CD14-positive monocyte (primary cell): Measurements from ENCODE around the gene TRIM15. TPM values are rescaled to one million over a fixed set of nuclear protein-coding genes. Genes with fewer than 3 reads are reported as not detected.

Source experiments
- DNase-seq, 3 donors: peaks; one replicate each; pipeline ENCODE4 v3.0.0-alpha.2; 2011 to 2022
- H2AFZ ChIP-seq: 2 replicates; pipeline ENCODE4 v1.6.0; 2012; ENCODE audit warnings: mild to moderate bottlenecking, low read depth, low read length, inconsistent platforms; ENCODE audit not compliant: insufficient read depth, poor library complexity, severe bottlenecking
- H3K27ac ChIP-seq, 2 donors: 1 replicate in 1 of 2; 2 replicates in 1 of 2; pipeline ENCODE4 v1.5.1; 2012 to 2013; ENCODE audit warnings: low read length in 2 of 2, control low read depth in 1 of 2, inconsistent platforms in 1 of 2, low read depth in 1 of 2, mild to moderate bottlenecking in 1 of 2
- H3K27me3 ChIP-seq, 2 donors: one replicate each; pipeline versions ENCODE4 v1.6.0 to v1.6.1; 2011 to 2013; ENCODE audit warnings: low read length in 2 of 2; ENCODE audit not compliant: control insufficient read depth in 2 of 2, insufficient read depth in 2 of 2
- H3K36me3 ChIP-seq, 2 donors: replicated peaks in 1 of 2; 1 replicate in 1 of 2; 2 replicates in 1 of 2; pipeline versions ENCODE4 v1.5.1 to v1.6.1; 2012 to 2013; ENCODE audit warnings: low read length in 2 of 2, control low read depth in 1 of 2, inconsistent platforms in 1 of 2, mild to moderate bottlenecking in 1 of 2; ENCODE audit not compliant: insufficient read depth in 2 of 2, control insufficient read depth in 1 of 2
- H3K4me1 ChIP-seq, 2 donors: 1 replicate in 1 of 2; 2 replicates in 1 of 2; pipeline versions ENCODE4 v1.5.1 to v1.6.1; 2012 to 2013; ENCODE audit warnings: low read length in 2 of 2, control low read depth in 1 of 2, inconsistent platforms in 1 of 2, mild to moderate bottlenecking in 1 of 2, moderate library complexity in 1 of 2; ENCODE audit not compliant: insufficient read depth in 2 of 2, control insufficient read depth in 1 of 2
- H3K4me2 ChIP-seq: replicated peaks from 2 replicates; pipeline ENCODE3; 2012; ENCODE audit warnings: low read length, moderate library complexity, mild to moderate bottlenecking; ENCODE audit not compliant: poor library complexity, severe bottlenecking; ENCODE audit errors: extremely low read depth
- H3K4me3 ChIP-seq, 3 experiments: fragments of 200-600 bp in 1 of 3; sonication (generic) in 1 of 3; replicated peaks in 1 of 3; 1 replicate in 2 of 3; 2 replicates in 1 of 3; pipeline ENCODE4 v1.5.1; 2011 to 2013; ENCODE audit warnings: low read length in 3 of 3, mild to moderate bottlenecking in 3 of 3, control low read depth in 2 of 3, low read depth in 2 of 3, inconsistent platforms in 1 of 3, moderate library complexity in 1 of 3
- H3K79me2 ChIP-seq: 2 replicates; pipeline ENCODE4 v1.6.0; 2012; ENCODE audit warnings: mild to moderate bottlenecking, control low read depth, inconsistent platforms, low read length, moderate library complexity; ENCODE audit not compliant: insufficient read depth
- H3K9ac ChIP-seq: 2 replicates; pipeline ENCODE4 v1.6.0; 2017; ENCODE audit warnings: low read length, mild to moderate bottlenecking; ENCODE audit not compliant: insufficient read depth, poor library complexity, severe bottlenecking
- H3K9me3 ChIP-seq, 2 donors: replicated peaks in 1 of 2; 1 replicate in 1 of 2; 2 replicates in 1 of 2; pipeline versions ENCODE4 v1.5.1 to v1.6.1; 2012 to 2013; ENCODE audit warnings: low read length in 2 of 2, control low read depth in 1 of 2; ENCODE audit not compliant: control insufficient read depth in 1 of 2, insufficient read depth in 1 of 2
- H4K20me1 ChIP-seq: 2 replicates; pipeline ENCODE4 v1.6.0; 2012; ENCODE audit warnings: mild to moderate bottlenecking, low read length, control low read depth, moderate library complexity; ENCODE audit not compliant: insufficient read depth
- H3K27ac Mint-ChIP-seq, 7 donors: one replicate each; pipeline ENCODE4 v1.8.0; 2020; ENCODE audit warnings: mild to moderate bottlenecking in 7 of 7, mixed read lengths in 7 of 7, moderate library complexity in 6 of 7, inconsistent platforms in 2 of 7
- H3K27me3 Mint-ChIP-seq, 3 donors: one replicate each; pipeline ENCODE4 v1.8.0; 2021 to 2022; ENCODE audit warnings: low read depth in 3 of 3, mild to moderate bottlenecking in 3 of 3, mixed read lengths in 3 of 3, moderate library complexity in 3 of 3, inconsistent platforms in 1 of 3
- H3K36me3 Mint-ChIP-seq, 2 donors: one replicate each; pipeline ENCODE4 v1.8.0; 2020; ENCODE audit warnings: mixed read lengths in 2 of 2, inconsistent platforms in 1 of 2, mild to moderate bottlenecking in 1 of 2
- H3K4me1 Mint-ChIP-seq: one replicate; pipeline ENCODE4 v1.8.0; 2020; ENCODE audit warnings: mild to moderate bottlenecking, mixed read lengths
- H3K4me3 Mint-ChIP-seq, 2 donors: one replicate each; pipeline ENCODE4 v1.8.0; 2020; ENCODE audit warnings: mild to moderate bottlenecking in 2 of 2, mixed read lengths in 2 of 2, moderate library complexity in 1 of 2
- H3K9me3 Mint-ChIP-seq, 7 donors: one replicate each; pipeline ENCODE4 v1.8.0; 2020 to 2022; ENCODE audit warnings: mixed read lengths in 7 of 7, mild to moderate bottlenecking in 6 of 7, moderate library complexity in 6 of 7, inconsistent platforms in 2 of 7
- WGBS: methylation state at CpG from one replicate; pipeline ENCODE4 v1.1.5; 2013; ENCODE audit warnings: missing lambda C conversion rate; ENCODE audit not compliant: insufficient coverage; 5-methylcytosine and 5-hydroxymethylcytosine counted together
- intact Hi-C, 2 donors: fragments of 100-400 bp; cut with micrococcal nuclease; formaldehyde crosslinking; loops; one replicate each; pipeline versions ENCODE4 v1.15.0 to v1.15.1; 2023
- polyA plus RNA-seq, 3 donors: library from polyadenylated mRNA; depleted of rRNA in 1 of 3; unstranded in 2 of 3; stranded (reverse) in 1 of 3; fragments of 300-500 nt in 2 of 3; fragments of >200 nt in 1 of 3; fragmentation: Illumina TruSeq in 2 of 3; gene quantifications; 1 replicate in 2 of 3; 2 replicates in 1 of 3; pipeline ENCODE4 v1.2.3, GENCODE V29; 2012 to 2021
- TF ChIP-seq, protein P1 (sequence below): fragments of 200-600 bp; IDR thresholded peaks from one replicate; pipeline ENCODE4 v1.8.0; 2022; ENCODE audit warnings: antibody characterized with exemption, mild to moderate bottlenecking

TRIM15 gene
- polyA plus RNA-seq, 3 donors: not detected

DNA sequence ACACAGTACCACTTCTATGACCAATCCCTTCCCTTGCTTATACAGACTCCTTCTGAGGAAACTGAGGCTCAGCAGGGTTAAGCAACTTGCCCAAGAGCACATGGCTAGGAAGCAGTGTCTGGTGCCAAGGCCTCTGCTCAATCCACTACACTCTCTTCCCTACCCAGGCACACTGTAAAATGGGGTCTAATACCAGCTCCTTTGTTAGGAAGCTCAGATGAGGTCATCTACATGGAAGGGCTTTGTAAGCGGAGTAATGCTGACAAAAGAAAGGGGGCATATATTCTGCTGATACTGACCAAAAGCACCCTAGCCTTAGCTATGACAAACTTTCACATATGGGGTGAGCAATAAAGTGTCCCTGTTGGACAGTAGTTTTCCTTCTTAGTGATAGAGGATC is 40.8 kb downstream of the TRIM15 start:
- Histone ChIP-seq H2AFZ (no peak overlapping the region), H3K4me1 (peaks cover 36 to 40% of the 10 kb centered on the region in 2 donors), H3K9me3 (no peaks in the 10 kb centered on the region), H3K4me2 (no peak overlapping the region), H3K36me3 (peaks cover 8 to 28% of the 10 kb centered on the region in 2 donors), H3K27me3 (no peaks in the 10 kb centered on the region), H3K79me2 (peaks cover 86% of the 10 kb centered on the region), H4K20me1 (peaks cover 87% of the 10 kb centered on the region), H3K4me3 (no peak overlapping the region), H3K9ac (no peak overlapping the region), H3K27ac (peak overlapping the region in 1 of 2 donors; percentile 57)
- no peak for DNase-seq
- no peak overlapping the region for H3K4me3 Mint-ChIP-seq
- peaks cover 0 to 3% (median 0%) of the 10 kb centered on the region in 7 donors for H3K9me3 Mint-ChIP-seq
- H3K36me3 Mint-ChIP-seq: peaks cover 35 to 57% of the 10 kb centered on the region in 2 donors
- peaks cover 0 to 2% (median 0%) of the 10 kb centered on the region in 3 donors for H3K27me3 Mint-ChIP-seq
- peak overlapping the region in 5 of 7 donors; percentile 19 to 54 (median 36) for H3K27ac Mint-ChIP-seq
- intact Hi-C loops: no loop called here
- peaks cover 84% of the 10 kb centered on the region for H3K4me1 Mint-ChIP-seq
- WGBS: no CpG with 5 or more reads among the region's 1 CpG
- TF ChIP-seq, protein P1, sequence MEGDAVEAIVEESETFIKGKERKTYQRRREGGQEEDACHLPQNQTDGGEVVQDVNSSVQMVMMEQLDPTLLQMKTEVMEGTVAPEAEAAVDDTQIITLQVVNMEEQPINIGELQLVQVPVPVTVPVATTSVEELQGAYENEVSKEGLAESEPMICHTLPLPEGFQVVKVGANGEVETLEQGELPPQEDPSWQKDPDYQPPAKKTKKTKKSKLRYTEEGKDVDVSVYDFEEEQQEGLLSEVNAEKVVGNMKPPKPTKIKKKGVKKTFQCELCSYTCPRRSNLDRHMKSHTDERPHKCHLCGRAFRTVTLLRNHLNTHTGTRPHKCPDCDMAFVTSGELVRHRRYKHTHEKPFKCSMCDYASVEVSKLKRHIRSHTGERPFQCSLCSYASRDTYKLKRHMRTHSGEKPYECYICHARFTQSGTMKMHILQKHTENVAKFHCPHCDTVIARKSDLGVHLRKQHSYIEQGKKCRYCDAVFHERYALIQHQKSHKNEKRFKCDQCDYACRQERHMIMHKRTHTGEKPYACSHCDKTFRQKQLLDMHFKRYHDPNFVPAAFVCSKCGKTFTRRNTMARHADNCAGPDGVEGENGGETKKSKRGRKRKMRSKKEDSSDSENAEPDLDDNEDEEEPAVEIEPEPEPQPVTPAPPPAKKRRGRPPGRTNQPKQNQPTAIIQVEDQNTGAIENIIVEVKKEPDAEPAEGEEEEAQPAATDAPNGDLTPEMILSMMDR: no peak

DNA sequence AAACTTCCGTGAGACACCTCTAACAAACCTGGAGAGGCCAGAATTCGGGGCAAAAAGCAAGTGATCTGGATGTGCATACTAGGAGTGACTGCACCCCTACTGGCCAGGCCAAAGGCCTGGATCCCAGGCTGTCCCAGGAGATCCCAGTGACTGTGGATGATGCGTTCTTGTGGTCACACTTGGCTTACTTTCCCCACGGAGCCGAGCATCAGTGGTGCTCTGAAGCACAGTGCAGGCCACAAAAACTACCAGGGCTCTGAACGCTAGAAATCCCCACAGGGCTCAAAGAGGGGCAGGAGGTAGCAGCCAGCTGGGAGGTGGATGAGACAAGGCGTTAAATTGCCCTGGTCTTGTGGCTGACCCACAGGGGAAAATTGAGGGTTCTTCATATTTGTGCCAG is 42.8 kb downstream of the TRIM15 start:
- H3K27ac Mint-ChIP-seq: peak overlapping the region in 4 of 7 donors; percentile 24 to 78 (median 52)
- H3K36me3 Mint-ChIP-seq: peaks cover 37 to 53% of the 10 kb centered on the region in 2 donors
- no peak overlapping the region for H2AFZ ChIP-seq
- peaks cover 82% of the 10 kb centered on the region for H3K4me1 Mint-ChIP-seq
- H4K20me1 ChIP-seq: peaks cover 94% of the 10 kb centered on the region
- no peak overlapping the region for H3K4me2 ChIP-seq
- peaks cover 85% of the 10 kb centered on the region for H3K79me2 ChIP-seq
- no peak overlapping the region for H3K9ac ChIP-seq
- H3K27me3 ChIP-seq: no peaks in the 10 kb centered on the region
- H3K4me3 Mint-ChIP-seq: no peak overlapping the region
- H3K27ac ChIP-seq: peak overlapping the region in 1 of 2 donors; percentile 21
- no peaks in the 10 kb centered on the region for H3K27me3 Mint-ChIP-seq
- TF ChIP-seq, protein P1: no peak
- H3K4me3 ChIP-seq: no peak overlapping the region
- peaks cover 0 to 2% (median 0%) of the 10 kb centered on the region in 7 donors for H3K9me3 Mint-ChIP-seq
- intact Hi-C loops: no loop called here
- H3K9me3 ChIP-seq: no peaks in the 10 kb centered on the region
- H3K4me1 ChIP-seq: peaks cover 31 to 36% of the 10 kb centered on the region in 2 donors
- WGBS: 71% methylated on average over 6 of the region's 7 CpGs
- peaks cover 10 to 22% of the 10 kb centered on the region in 2 donors for H3K36me3 ChIP-seq
- DNase-seq: no peak
